Mesenchymal stem cell (in vitro differentiated cells and primary cell): ENCODE results near the gene PAPPA2.
A peak's percentile ranks its signal among the peaks of the same experiment; 100 is the strongest.
"Not testable (repeated sequence)": the region's sequence is repeated elsewhere in the genome, so short reads cannot be mapped to it uniquely, and the experiment has no call there.

Experiments used
- DNase-seq: peaks from one replicate; pipeline ENCODE4 v3.0.0-alpha.2; 2013
- H2AFZ ChIP-seq: one replicate; pipeline ENCODE4 v1.6.1; 2013; ENCODE audit warnings: low read depth, mild to moderate bottlenecking, control low read depth, inconsistent platforms, low read length, moderate library complexity
- H2AK5ac ChIP-seq: 2 replicates; pipeline ENCODE4 v1.6.1; 2013; ENCODE audit warnings: low read length, moderate library complexity, mild to moderate bottlenecking, inconsistent platforms; ENCODE audit not compliant: severe bottlenecking
- H2BK120ac ChIP-seq: one replicate; pipeline ENCODE4 v1.6.1; 2013; ENCODE audit warnings: low read depth, mild to moderate bottlenecking, inconsistent platforms, low read length, moderate library complexity
- H2BK12ac ChIP-seq, 2 experiments: one replicate each; pipeline ENCODE4 v1.6.1; 2013; ENCODE audit warnings: inconsistent platforms in 2 of 2, low read length in 2 of 2, mild to moderate bottlenecking in 2 of 2, moderate library complexity in 2 of 2, control low read depth in 1 of 2
- H2BK15ac ChIP-seq: one replicate; pipeline ENCODE4 v1.6.1; 2013; ENCODE audit warnings: mild to moderate bottlenecking, low read depth, inconsistent platforms; ENCODE audit not compliant: poor library complexity, severe bottlenecking
- H2BK5ac ChIP-seq: 2 replicates; pipeline ENCODE4 v1.6.1; 2013; ENCODE audit warnings: low read depth, mild to moderate bottlenecking, low read length, control low read depth, inconsistent platforms; ENCODE audit not compliant: poor library complexity, severe bottlenecking
- H3K14ac ChIP-seq, 2 experiments: one replicate each; pipeline ENCODE4 v1.6.1; 2013; ENCODE audit warnings: inconsistent platforms in 2 of 2, low read length in 2 of 2, control low read depth in 1 of 2, mild to moderate bottlenecking in 1 of 2, moderate library complexity in 1 of 2
- H3K18ac ChIP-seq, 2 experiments: one replicate each; pipeline ENCODE4 v1.6.1; 2013; ENCODE audit warnings: inconsistent platforms in 2 of 2, low read length in 2 of 2, control low read depth in 1 of 2, low read depth in 1 of 2, mild to moderate bottlenecking in 1 of 2
- H3K23ac ChIP-seq, 2 experiments: one replicate each; pipeline ENCODE4 v1.6.1; 2013; ENCODE audit warnings: inconsistent platforms in 2 of 2, low read length in 2 of 2, mild to moderate bottlenecking in 2 of 2, moderate library complexity in 2 of 2, control low read depth in 1 of 2
- H3K27ac ChIP-seq: 2 replicates; pipeline ENCODE4 v1.5.1; 2013; ENCODE audit warnings: mild to moderate bottlenecking, moderate library complexity, low read length, control low read depth, inconsistent platforms; ENCODE audit not compliant: poor library complexity, severe bottlenecking
- H3K27me3 ChIP-seq, 2 experiments: 2 replicates each; pipeline versions ENCODE4 v1.6.1 to v1.7.0; 2013; ENCODE audit warnings: low read length in 2 of 2, mild to moderate bottlenecking in 2 of 2, moderate library complexity in 2 of 2, control low read depth in 1 of 2, inconsistent platforms in 1 of 2; ENCODE audit not compliant: control insufficient read depth in 1 of 2, insufficient read depth in 1 of 2
- H3K36me3 ChIP-seq, 2 experiments: 2 replicates each; pipeline versions ENCODE4 v1.6.1 to v1.7.0; 2013; ENCODE audit warnings: low read length in 2 of 2, control low read depth in 1 of 2, inconsistent platforms in 1 of 2, low read depth in 1 of 2, mild to moderate bottlenecking in 1 of 2; ENCODE audit not compliant: insufficient read depth in 2 of 2, control insufficient read depth in 1 of 2
- H3K4ac ChIP-seq, 2 experiments: one replicate each; pipeline ENCODE4 v1.6.1; 2013; ENCODE audit warnings: inconsistent platforms in 2 of 2, low read length in 2 of 2, mild to moderate bottlenecking in 2 of 2, moderate library complexity in 2 of 2, control low read depth in 1 of 2, low read depth in 1 of 2
- H3K4me1 ChIP-seq: 2 replicates; pipeline ENCODE4 v1.6.1; 2013; ENCODE audit warnings: low read depth, low read length, control low read depth; ENCODE audit not compliant: control insufficient read depth, insufficient read depth
- H3K4me2 ChIP-seq: 2 replicates; pipeline ENCODE4 v1.6.1; 2013; ENCODE audit warnings: low read length, mild to moderate bottlenecking, inconsistent platforms; ENCODE audit not compliant: poor library complexity, severe bottlenecking
- H3K4me3 ChIP-seq, 2 experiments: 2 replicates each; pipeline versions ENCODE4 v1.5.1 to v1.7.0; 2013; ENCODE audit warnings: low read length in 2 of 2, mild to moderate bottlenecking in 2 of 2, control low read depth in 1 of 2, low read depth in 1 of 2; ENCODE audit not compliant: insufficient read depth in 1 of 2
- H3K79me1 ChIP-seq: replicated peaks from 2 replicates; pipeline ENCODE4 v1.6.1; 2013; ENCODE audit warnings: mild to moderate bottlenecking, control low read depth, low read length, inconsistent platforms; ENCODE audit not compliant: poor library complexity, severe bottlenecking
- H3K9ac ChIP-seq: 2 replicates; pipeline ENCODE4 v1.7.0; 2013; ENCODE audit warnings: mild to moderate bottlenecking, low read length, moderate library complexity
- H3K9me3 ChIP-seq: 2 replicates; pipeline ENCODE4 v1.7.0; 2013; ENCODE audit warnings: mild to moderate bottlenecking, low read length; ENCODE audit not compliant: control insufficient read depth
- H4K8ac ChIP-seq: one replicate; pipeline ENCODE4 v1.6.1; 2013; ENCODE audit warnings: inconsistent platforms, mild to moderate bottlenecking, low read length, moderate library complexity
- H4K91ac ChIP-seq: one replicate; pipeline ENCODE4 v1.6.1; 2013; ENCODE audit warnings: mild to moderate bottlenecking, low read length, inconsistent platforms
- WGBS: methylation state at CpG from one replicate; pipeline ENCODE4 v1.1.7; 2013; ENCODE audit warnings: mixed read lengths; 5-methylcytosine and 5-hydroxymethylcytosine counted together

PAPPA2 gene

DNA sequence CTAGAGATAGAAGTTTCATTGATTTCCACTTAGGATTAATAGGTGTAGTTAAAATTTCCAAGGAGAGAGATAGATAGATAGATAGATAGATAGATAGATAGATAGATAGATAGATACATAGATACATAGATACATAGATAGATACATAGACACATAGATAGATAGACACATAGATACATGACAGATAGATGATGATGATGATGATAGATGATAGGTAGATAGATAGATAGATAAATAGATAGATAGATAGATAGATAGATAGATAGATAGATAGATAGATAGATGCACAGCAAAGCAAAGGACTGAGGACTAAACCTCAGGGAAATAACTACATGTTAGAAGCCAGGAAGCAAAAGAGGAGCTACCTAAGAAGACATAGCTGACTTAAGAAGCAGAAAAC, 171.8 kb downstream of the PAPPA2 start:
- not testable (repeated sequence) for H3K23ac ChIP-seq, H2AFZ ChIP-seq, H2BK15ac ChIP-seq, H3K14ac ChIP-seq, H3K27ac ChIP-seq, H3K27me3 ChIP-seq, H3K9me3 ChIP-seq, H3K79me1 ChIP-seq, H2BK12ac ChIP-seq, DNase-seq, H2BK120ac ChIP-seq, H2BK5ac ChIP-seq, H4K91ac ChIP-seq, H3K4ac ChIP-seq, H3K18ac ChIP-seq, H3K9ac ChIP-seq, H3K36me3 ChIP-seq, H2AK5ac ChIP-seq, H4K8ac ChIP-seq, H3K4me2 ChIP-seq, H3K4me1 ChIP-seq, H3K4me3 ChIP-seq

DNA sequence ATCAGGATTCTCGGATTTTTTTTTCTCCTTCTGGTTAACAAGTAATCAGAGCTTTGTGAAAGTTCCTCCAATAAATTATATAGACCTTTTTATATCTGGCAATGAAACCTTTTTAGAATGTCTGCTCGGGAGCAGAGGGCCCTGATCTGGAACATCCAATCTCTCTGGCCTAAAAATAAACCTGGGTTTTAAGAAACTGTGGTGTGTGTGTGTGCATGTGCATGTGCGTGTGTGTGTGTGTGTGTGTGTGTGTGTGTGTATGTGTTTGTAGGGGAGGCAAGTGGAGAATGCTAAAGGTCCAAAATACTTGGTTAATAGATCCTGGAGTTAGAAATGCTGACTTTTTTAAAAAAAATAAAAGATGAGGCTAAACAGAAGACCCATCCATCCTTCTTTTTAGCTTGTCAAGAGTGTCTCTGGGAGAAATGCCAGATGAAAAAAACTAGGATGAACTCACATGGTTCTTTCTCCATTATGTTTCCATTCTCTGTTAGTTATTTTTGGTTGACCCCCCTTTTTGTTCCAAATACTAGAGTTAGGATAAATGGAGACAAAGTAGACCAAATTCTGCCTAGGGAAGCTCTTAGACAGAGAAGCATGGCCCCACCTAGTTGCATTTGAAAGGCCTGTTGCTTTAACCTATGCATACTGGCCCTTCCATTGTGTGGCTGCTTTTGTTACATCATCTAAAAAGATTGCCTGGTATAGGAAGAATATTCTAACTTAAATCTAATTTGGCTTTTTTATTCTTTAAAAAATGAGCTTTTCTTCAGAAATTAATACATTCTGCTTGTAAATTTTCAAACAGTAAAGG, 175.9 kb downstream of the PAPPA2 start:
- Histone ChIP-seq H3K4me1 (no peaks in the 10 kb centered on the region), H4K8ac (no peak overlapping the region), H2AFZ (no peak overlapping the region), H3K79me1 (no peaks in the 10 kb centered on the region), H2AK5ac (no peak overlapping the region), H2BK5ac (no peak overlapping the region), H2BK12ac (no peak overlapping the region), H3K27ac (no peak overlapping the region), H3K14ac (no peak overlapping the region), H3K9me3 (no peaks in the 10 kb centered on the region), H3K27me3 (no peaks in the 10 kb centered on the region), H3K4me2 (no peak overlapping the region), H3K9ac (no peak overlapping the region), H3K23ac (no peak overlapping the region), H3K4ac (no peak overlapping the region), H3K4me3 (no peak overlapping the region), H3K36me3 (no peaks in the 10 kb centered on the region), H4K91ac (no peak overlapping the region), H3K18ac (no peak overlapping the region), H2BK120ac (no peak overlapping the region), H2BK15ac (no peak overlapping the region)
- no peak for DNase-seq
- WGBS = 75% methylated on average over 2 of the region's 3 CpGs

DNA sequence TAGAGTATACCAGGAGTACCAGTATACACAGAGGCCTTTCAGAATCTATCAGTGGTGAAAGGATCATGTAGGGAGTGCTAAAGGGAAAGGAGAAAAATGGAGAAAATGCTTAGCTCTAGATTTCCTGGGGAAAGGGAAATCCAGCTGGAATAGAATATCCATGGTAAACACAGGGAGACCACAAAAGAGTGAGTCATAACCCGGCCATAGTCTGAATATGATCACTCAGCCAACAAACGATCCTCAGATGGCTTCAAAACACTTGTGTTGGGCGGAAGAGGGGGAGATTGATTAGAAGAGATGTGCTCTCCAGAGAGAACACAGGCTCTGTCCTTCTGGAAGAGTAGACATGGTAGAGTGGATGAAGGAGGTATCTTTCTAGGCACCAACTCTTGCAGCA, 180.6 kb downstream of the PAPPA2 start:
- H3K4ac ChIP-seq = no peak overlapping the region
- peak; percentile 67 for DNase-seq
- H2AK5ac ChIP-seq = no peak overlapping the region
- no peaks in the 10 kb centered on the region for H3K27me3 ChIP-seq
- H3K4me2 ChIP-seq = no peak overlapping the region
- H3K18ac ChIP-seq = no peak overlapping the region
- H3K14ac ChIP-seq = no peak overlapping the region
- peak overlapping the region; percentile 13 for H3K9ac ChIP-seq
- no peak overlapping the region for H3K4me3 ChIP-seq
- H3K23ac ChIP-seq = no peak overlapping the region
- no peaks in the 10 kb centered on the region for H3K9me3 ChIP-seq
- no peak overlapping the region for H2AFZ ChIP-seq
- no peak overlapping the region for H4K91ac ChIP-seq
- H4K8ac ChIP-seq = no peak overlapping the region
- H3K36me3 ChIP-seq = no peaks in the 10 kb centered on the region
- no peak overlapping the region for H2BK15ac ChIP-seq
- WGBS = 16% methylated on average over 3 of the region's 3 CpGs
- no peak overlapping the region for H2BK5ac ChIP-seq
- H3K4me1 ChIP-seq = no peaks in the 10 kb centered on the region
- H2BK12ac ChIP-seq = no peak overlapping the region
- H3K79me1 ChIP-seq = no peaks in the 10 kb centered on the region
- H3K27ac ChIP-seq = no peak overlapping the region
- H2BK120ac ChIP-seq = no peak overlapping the region

DNA sequence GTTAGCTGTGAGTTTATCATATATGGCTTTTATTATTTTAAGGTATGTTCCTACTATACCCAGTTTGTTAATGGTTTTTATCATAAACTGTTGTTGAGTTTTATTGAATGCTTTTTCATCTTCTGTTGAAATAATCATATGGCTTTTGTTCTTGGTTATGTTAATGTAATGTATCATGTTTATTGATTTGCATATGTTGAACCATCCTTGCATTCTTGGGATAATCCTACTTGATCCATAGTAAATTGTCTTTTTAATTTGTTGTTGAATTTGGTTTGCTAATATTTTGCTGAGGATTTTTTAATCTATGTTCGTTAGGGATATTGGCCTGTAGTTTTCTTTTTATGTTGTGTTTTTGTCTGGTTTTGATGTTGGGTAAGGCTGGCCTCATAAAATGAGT, 185.6 kb downstream of the PAPPA2 start:
- no peak overlapping the region for H3K4me3 ChIP-seq
- 42% methylated on average over 1 of the region's 1 CpG for whole genome bisulfite sequencing
- no peak overlapping the region for H3K23ac ChIP-seq
- no peak overlapping the region for H3K14ac ChIP-seq
- H3K4ac ChIP-seq = no peak overlapping the region
- H3K4me2 ChIP-seq = no peak overlapping the region
- no peak overlapping the region for H4K91ac ChIP-seq
- no peaks in the 10 kb centered on the region for H3K36me3 ChIP-seq
- no peak overlapping the region for H3K9ac ChIP-seq
- peaks cover 13% of the 10 kb centered on the region for H3K9me3 ChIP-seq
- no peak overlapping the region for H2BK15ac ChIP-seq
- no peaks in the 10 kb centered on the region for H3K4me1 ChIP-seq
- no peak overlapping the region for H3K27ac ChIP-seq
- H4K8ac ChIP-seq = no peak overlapping the region
- H2BK12ac ChIP-seq = no peak overlapping the region
- no peak overlapping the region for H2AK5ac ChIP-seq
- H2BK120ac ChIP-seq = no peak overlapping the region
- H3K18ac ChIP-seq = no peak overlapping the region
- H3K27me3 ChIP-seq = no peaks in the 10 kb centered on the region
- H3K79me1 ChIP-seq = no peaks in the 10 kb centered on the region
- no peak for DNase-seq
- H2AFZ ChIP-seq = no peak overlapping the region
- H2BK5ac ChIP-seq = no peak overlapping the region
